IMR-90 (cell line): Measurements from ENCODE around the gene DBI.
"Not testable (repeated sequence)": the region's sequence is repeated elsewhere in the genome, so short reads cannot be mapped to it uniquely, and the experiment has no call there.

Experiments used
- BHLHE40 ChIP-seq: fragments of 150-350 bp; IDR thresholded peaks from 2 replicates; pipeline ENCODE4 v1.6.1; 2016; ENCODE audit warnings: mild to moderate bottlenecking, low read depth, low read length
- CEBPB ChIP-seq: IDR thresholded peaks from 2 replicates; pipeline ENCODE4 v1.6.1; 2012; ENCODE audit warnings: low read depth, low read length, improper control_type of control experiment
- ELK1 ChIP-seq: fragments of 150-350 bp; IDR thresholded peaks from 2 replicates; pipeline ENCODE4 v1.6.1; 2016; ENCODE audit warnings: low read depth, mild to moderate bottlenecking, low read length, moderate library complexity, borderline replicate concordance
- FOS ChIP-seq: fragments of 150-350 bp; IDR thresholded peaks from 2 replicates; pipeline ENCODE4 v1.6.1; 2016; ENCODE audit warnings: low read depth, low read length
- MAFK ChIP-seq: IDR thresholded peaks from 2 replicates; pipeline ENCODE4 v1.6.1; 2012; ENCODE audit warnings: low read depth, low read length, improper control_type of control experiment
- MAZ ChIP-seq: IDR thresholded peaks from 2 replicates; pipeline ENCODE4 v1.6.1; 2012; ENCODE audit warnings: low read depth, mild to moderate bottlenecking, low read length, improper control_type of control experiment, moderate library complexity, borderline replicate concordance
- NFE2L2 ChIP-seq: fragments of 150-350 bp; IDR thresholded peaks from 2 replicates; pipeline ENCODE4 v1.6.1; 2016; ENCODE audit warnings: low read depth, mild to moderate bottlenecking, low read length
- POLR2A ChIP-seq: IDR thresholded peaks from 2 replicates; pipeline ENCODE4 v1.6.1; 2012; ENCODE audit warnings: mild to moderate bottlenecking, low read depth, low read length
- RAD21 ChIP-seq: IDR thresholded peaks from 2 replicates; pipeline ENCODE4 v1.6.1; 2012; ENCODE audit warnings: low read length, improper control_type of control experiment
- RCOR1 ChIP-seq: IDR thresholded peaks from 2 replicates; pipeline ENCODE4 v1.6.1; 2012; ENCODE audit warnings: mild to moderate bottlenecking, low read length, improper control_type of control experiment; ENCODE audit not compliant: insufficient replicate concordance
- RFX5 ChIP-seq: IDR thresholded peaks from 2 replicates; pipeline ENCODE4 v1.8.0; 2012; ENCODE audit warnings: low read depth, mild to moderate bottlenecking, low read length, moderate library complexity
- SMC3 ChIP-seq: fragments of 150-350 bp; IDR thresholded peaks from 2 replicates; pipeline ENCODE4 v1.6.1; 2016; ENCODE audit warnings: low read depth, mild to moderate bottlenecking, antibody characterized with exemption, low read length, moderate library complexity
- USF2 ChIP-seq: fragments of 150-350 bp; IDR thresholded peaks from 2 replicates; pipeline ENCODE4 v1.6.1; 2017; ENCODE audit warnings: mild to moderate bottlenecking, antibody characterized with exemption, low read length, low read depth
- TF ChIP-seq, protein P1 (sequence below): conservative IDR thresholded peaks from 2 replicates; pipeline ENCODE4 v1.5.1; 2012; ENCODE audit warnings: mild to moderate bottlenecking, low read depth, low read length, improper control_type of control experiment

DNA sequence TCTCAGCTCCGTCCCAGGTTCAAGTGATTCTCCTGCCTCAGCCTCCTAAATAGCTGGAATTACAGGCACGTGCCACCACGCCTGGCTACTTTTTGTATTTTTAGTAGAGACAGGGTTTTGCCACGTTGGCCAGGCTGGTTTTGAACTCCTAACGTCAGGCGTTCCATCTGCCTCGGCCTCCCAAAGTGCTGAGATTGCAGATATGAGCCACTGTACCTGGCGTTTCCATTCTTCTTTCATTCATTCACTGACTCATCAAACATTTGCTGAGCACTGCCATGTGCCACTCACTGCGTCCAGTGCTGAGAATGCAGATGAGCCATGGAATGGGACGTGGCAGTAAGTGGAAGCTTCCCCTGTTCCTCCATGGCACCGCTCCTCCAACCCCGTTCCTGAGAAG, 36.8 kb downstream of the DBI start:
- TF ChIP-seq, protein P1, sequence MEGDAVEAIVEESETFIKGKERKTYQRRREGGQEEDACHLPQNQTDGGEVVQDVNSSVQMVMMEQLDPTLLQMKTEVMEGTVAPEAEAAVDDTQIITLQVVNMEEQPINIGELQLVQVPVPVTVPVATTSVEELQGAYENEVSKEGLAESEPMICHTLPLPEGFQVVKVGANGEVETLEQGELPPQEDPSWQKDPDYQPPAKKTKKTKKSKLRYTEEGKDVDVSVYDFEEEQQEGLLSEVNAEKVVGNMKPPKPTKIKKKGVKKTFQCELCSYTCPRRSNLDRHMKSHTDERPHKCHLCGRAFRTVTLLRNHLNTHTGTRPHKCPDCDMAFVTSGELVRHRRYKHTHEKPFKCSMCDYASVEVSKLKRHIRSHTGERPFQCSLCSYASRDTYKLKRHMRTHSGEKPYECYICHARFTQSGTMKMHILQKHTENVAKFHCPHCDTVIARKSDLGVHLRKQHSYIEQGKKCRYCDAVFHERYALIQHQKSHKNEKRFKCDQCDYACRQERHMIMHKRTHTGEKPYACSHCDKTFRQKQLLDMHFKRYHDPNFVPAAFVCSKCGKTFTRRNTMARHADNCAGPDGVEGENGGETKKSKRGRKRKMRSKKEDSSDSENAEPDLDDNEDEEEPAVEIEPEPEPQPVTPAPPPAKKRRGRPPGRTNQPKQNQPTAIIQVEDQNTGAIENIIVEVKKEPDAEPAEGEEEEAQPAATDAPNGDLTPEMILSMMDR: not testable (repeated sequence)
- not testable (repeated sequence) for TF ChIP-seq POLR2A, CEBPB, USF2, SMC3, ELK1, RCOR1, FOS, RFX5, RAD21, BHLHE40, NFE2L2, MAZ
- TF ChIP-seq MAFK: peak; percentile 44
